GM21737 (cell line): ENCODE measurements around the gene NKD1.
"Not testable (repeated sequence)": the region's sequence is repeated elsewhere in the genome, so short reads cannot be mapped to it uniquely, and the experiment has no call there.

Experiments
- ATAC-seq: cut with Tn5 transposase; IDR thresholded peaks from one replicate; pipeline ENCODE4 v1.9.1; 2021; ENCODE audit warnings: mild to moderate bottlenecking, moderate library complexity; ENCODE audit not compliant: unreplicated experiment

The NKD1 gene

GRCh38 chr16:50519602-50520001 lies 28.6 kb upstream of the NKD1 start:
- no peak for ATAC-seq

GRCh38 chr16:50520451-50521245 lies 27.5 kb upstream of the NKD1 start:
- no peak for ATAC-seq

GRCh38 chr16:50521246-50521900 lies 26.8 kb upstream of the NKD1 start:
- no peak for ATAC-seq

GRCh38 chr16:50522324-50522723 lies 25.9 kb upstream of the NKD1 start:
- no peak for ATAC-seq

GRCh38 chr16:50523710-50524109 lies 24.5 kb upstream of the NKD1 start:
- ATAC-seq, result no peak

- no peak for ATAC-seq
These were observed 22.9 kb upstream of the NKD1 start for GRCh38 chr16:50525262-50525661.

GRCh38 chr16:50525716-50526115 lies 22.5 kb upstream of the NKD1 start:
- no peak for ATAC-seq

- ATAC-seq, result no peak
These were observed 21.9 kb upstream of the NKD1 start for GRCh38 chr16:50526249-50526648.

- no peak for ATAC-seq
These were observed 21.4 kb upstream of the NKD1 start for GRCh38 chr16:50526796-50527195.

- ATAC-seq, result no peak
These were observed 19.4 kb upstream of the NKD1 start for GRCh38 chr16:50528820-50529219.

- no peak for ATAC-seq
These were observed 18.9 kb upstream of the NKD1 start for GRCh38 chr16:50529334-50529733.

GRCh38 chr16:50530277-50531236 lies 17.6 kb upstream of the NKD1 start:
- ATAC-seq, result no peak

- ATAC-seq, result no peak
These were observed 16.8 kb upstream of the NKD1 start for GRCh38 chr16:50531359-50531758.

GRCh38 chr16:50531901-50532300 lies 16.3 kb upstream of the NKD1 start:
- ATAC-seq, result no peak

- no peak for ATAC-seq
These were observed 15.6 kb upstream of the NKD1 start for GRCh38 chr16:50532576-50532975.

- no peak for ATAC-seq
These were observed 14.9 kb upstream of the NKD1 start for GRCh38 chr16:50533317-50533716.

GRCh38 chr16:50534091-50534490 lies 14.1 kb upstream of the NKD1 start:
- ATAC-seq, result no peak

GRCh38 chr16:50534556-50534955 lies 13.6 kb upstream of the NKD1 start:
- no peak for ATAC-seq

GRCh38 chr16:50534958-50535357 lies 13.2 kb upstream of the NKD1 start:
- ATAC-seq, result no peak

- no peak for ATAC-seq
These were observed 12.5 kb upstream of the NKD1 start for GRCh38 chr16:50535506-50536257.

- not testable (repeated sequence) for ATAC-seq
These were observed 11.9 kb upstream of the NKD1 start for GRCh38 chr16:50536258-50536645.
